Large intestine (tissue), 3 donors: Measurements from ENCODE around the gene C4A. TPM values are rescaled to one million over a fixed set of nuclear protein-coding genes. Genes with fewer than 3 reads are reported as not detected.
"Not testable (repeated sequence)": the region's sequence is repeated elsewhere in the genome, so short reads cannot be mapped to it uniquely, and the experiment has no call there.

ENCODE experiments used
- DNase-seq, 2 donors: peaks; one replicate each; pipeline versions ENCODE4 v3.0.0 to v3.0.0-alpha.2; 2013
- H3K27ac ChIP-seq: one replicate; pipeline ENCODE4 v1.5.1; 2013; ENCODE audit warnings: low read length
- H3K27me3 ChIP-seq: 2 replicates; pipeline ENCODE4 v1.6.1; 2013; ENCODE audit warnings: low read length; ENCODE audit not compliant: control insufficient read depth, insufficient read depth
- H3K36me3 ChIP-seq: 2 replicates; pipeline ENCODE4 v1.6.1; 2013; ENCODE audit warnings: low read length; ENCODE audit not compliant: control insufficient read depth, insufficient read depth
- H3K4me1 ChIP-seq: one replicate; pipeline ENCODE4 v1.6.1; 2013; ENCODE audit warnings: low read length; ENCODE audit not compliant: control insufficient read depth, insufficient read depth
- H3K4me3 ChIP-seq: one replicate; pipeline ENCODE4 v1.5.1; 2013; ENCODE audit warnings: low read length
- H3K9me3 ChIP-seq: one replicate; pipeline ENCODE4 v1.6.1; 2013; ENCODE audit warnings: mild to moderate bottlenecking, low read depth, low read length, moderate library complexity; ENCODE audit not compliant: control insufficient read depth
- WGBS: methylation state at CpG from one replicate; pipeline ENCODE4 v1.1.5; 2013; ENCODE audit warnings: low lambda C conversion rate; ENCODE audit not compliant: insufficient coverage; 5-methylcytosine and 5-hydroxymethylcytosine counted together
- polyA plus RNA-seq: library from polyadenylated mRNA; unstranded; fragments of 120-200 nt; gene quantifications from one replicate; pipeline ENCODE4 v1.2.1, GENCODE V29; 2013

C4A gene
- polyA plus RNA-seq, 1 donor = 92.9 TPM

DNA sequence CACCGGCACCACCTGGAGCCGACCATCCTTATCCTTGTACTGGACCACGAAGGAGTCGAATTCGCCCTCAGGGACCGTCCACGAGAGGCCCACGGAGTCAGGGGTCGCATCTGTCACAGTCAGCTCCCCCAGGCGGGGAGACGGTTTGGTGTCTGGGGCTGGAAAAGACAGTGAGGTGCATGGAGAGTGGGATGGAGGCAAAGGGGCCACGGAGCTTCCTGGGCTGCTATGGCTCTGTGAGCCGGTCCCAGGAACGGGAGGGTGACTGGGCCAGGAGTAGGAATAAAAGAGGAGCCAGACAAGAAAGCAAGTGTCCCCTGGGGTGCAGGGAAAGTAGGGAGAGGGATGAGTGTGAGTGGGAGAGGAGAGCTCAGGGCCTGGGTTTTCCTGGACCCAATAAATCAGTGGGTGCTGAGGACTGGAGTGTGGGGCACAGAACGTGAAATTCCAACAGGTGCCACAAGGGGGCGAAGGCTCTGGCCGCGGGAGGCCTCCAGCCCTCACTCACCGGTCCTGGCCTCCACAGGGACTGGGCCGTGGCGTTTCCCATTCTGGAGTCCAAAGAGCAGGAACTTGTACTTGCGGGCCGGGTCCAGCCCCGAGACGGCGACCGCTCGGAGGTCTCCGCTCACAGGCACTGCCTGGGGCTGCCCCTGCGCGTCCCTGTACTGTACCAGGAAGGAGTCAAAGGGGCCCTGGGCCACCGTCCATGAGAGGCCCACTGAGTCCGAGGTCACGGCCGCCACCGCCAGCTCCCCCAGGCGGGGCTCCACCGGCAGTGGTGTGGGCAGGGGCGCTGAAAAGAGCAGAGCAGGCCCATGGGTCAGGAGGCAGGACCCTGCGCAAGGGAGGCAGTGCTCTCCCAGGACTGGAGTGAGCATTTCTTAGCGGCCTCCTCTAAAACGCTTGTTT is 66.3 kb downstream of the C4A start:
- Histone ChIP-seq H3K4me1 (peaks cover 22% of the 10 kb centered on the region), H3K27ac (no peak overlapping the region), H3K27me3 (no peaks in the 10 kb centered on the region), H3K36me3 (no peaks in the 10 kb centered on the region), H3K9me3 (no peaks in the 10 kb centered on the region), H3K4me3 (no peak overlapping the region)
- WGBS = 70% methylated on average over 2 of the region's 42 CpGs
- DNase-seq = peak; percentile 60 to 70

- not testable (repeated sequence) for H3K27ac ChIP-seq, H3K9me3 ChIP-seq, H3K36me3 ChIP-seq, H3K27me3 ChIP-seq, H3K4me3 ChIP-seq, DNase-seq
- H3K4me1 ChIP-seq = peaks cover 22% of the 10 kb centered on the region
- WGBS = no CpG with 5 or more reads among the region's 21 CpGs
Measured at GRCh38 chr6:32049149-32049548, 67.3 kb downstream of the C4A start.

DNA sequence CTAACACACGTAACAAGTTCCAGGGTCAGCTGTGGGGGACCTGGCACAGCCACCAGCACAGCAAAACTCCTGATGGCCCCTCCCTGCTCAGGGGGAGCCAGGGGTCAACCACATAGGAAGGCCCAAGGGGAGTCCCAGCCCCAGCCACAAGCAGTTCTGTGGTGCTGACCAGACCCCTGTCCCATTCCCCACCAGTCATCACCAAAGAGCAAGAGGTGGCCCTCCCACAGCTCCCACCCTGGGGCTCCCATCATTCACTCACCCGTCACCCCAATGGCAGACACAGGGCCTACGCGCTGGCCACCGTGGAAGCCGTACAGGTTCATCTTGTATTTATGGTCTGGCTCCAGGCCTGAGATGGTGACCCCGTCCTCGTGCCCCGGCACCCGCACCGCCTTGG is 67.9 kb downstream of the C4A start:
- WGBS = no CpG with 5 or more reads among the region's 11 CpGs
- not testable (repeated sequence) for H3K9me3 ChIP-seq, H3K4me3 ChIP-seq, H3K27me3 ChIP-seq, H3K36me3 ChIP-seq, DNase-seq, H3K27ac ChIP-seq
- peaks cover 22% of the 10 kb centered on the region for H3K4me1 ChIP-seq

- DNase-seq = no peak
- H3K27me3 ChIP-seq = no peaks in the 10 kb centered on the region
- H3K4me3 ChIP-seq = no peak overlapping the region
- 60% methylated on average over 1 of the region's 5 CpGs for WGBS
- no peaks in the 10 kb centered on the region for H3K9me3 ChIP-seq
- peaks cover 22% of the 10 kb centered on the region for H3K4me1 ChIP-seq
- no peak overlapping the region for H3K27ac ChIP-seq
- H3K36me3 ChIP-seq = no peaks in the 10 kb centered on the region
Measured at GRCh38 chr6:32050562-32050961, 68.7 kb downstream of the C4A start.

Other genes starting within 250 kb of the C4A start
- 486 TPM for gene CLIC1, start 245.5 kb upstream of the C4A start, polyA plus RNA-seq
- 51.0 TPM for gene MSH5, start 242.1 kb upstream of the C4A start, polyA plus RNA-seq
- gene SAPCD1, start 219.4 kb upstream of the C4A start, polyA plus RNA-seq = 15.0 TPM
- gene VWA7, start 204.7 kb upstream of the C4A start, polyA plus RNA-seq = 10.1 TPM
- gene VARS1, start 186.3 kb upstream of the C4A start, polyA plus RNA-seq = 34.2 TPM
- 51.4 TPM for gene LSM2, start 175.1 kb upstream of the C4A start, polyA plus RNA-seq
- 2.8 TPM for gene HSPA1L, start 166.8 kb upstream of the C4A start, polyA plus RNA-seq
- 115 TPM for gene HSPA1A, start 166.5 kb upstream of the C4A start, polyA plus RNA-seq
- gene HSPA1B, start 154.3 kb upstream of the C4A start, polyA plus RNA-seq = 241 TPM
- 174 TPM for gene NEU1, start 119.2 kb upstream of the C4A start, polyA plus RNA-seq
- 157 TPM for gene SLC44A4, start 103.1 kb upstream of the C4A start, polyA plus RNA-seq
- 50.5 TPM for gene EHMT2, start 84.4 kb upstream of the C4A start, polyA plus RNA-seq
- gene ZBTB12, start 80.0 kb upstream of the C4A start, polyA plus RNA-seq = 11.8 TPM
- gene C2, start 54.3 kb upstream of the C4A start, polyA plus RNA-seq = 9.3 TPM
- gene CFB, start 36.0 kb upstream of the C4A start, polyA plus RNA-seq = 37.1 TPM
- gene NELFE, start 23.1 kb upstream of the C4A start, polyA plus RNA-seq = 77.7 TPM
- gene SKIC2, start 22.9 kb upstream of the C4A start, polyA plus RNA-seq = 52.6 TPM
- gene DXO, start 9.9 kb upstream of the C4A start, polyA plus RNA-seq = 20.0 TPM
- gene C4B, start 32.7 kb downstream of the C4A start, polyA plus RNA-seq = 91.2 TPM
- gene CYP21A2, start 56.4 kb downstream of the C4A start, polyA plus RNA-seq = 1.5 TPM
- gene TNXB, start 127.3 kb downstream of the C4A start, polyA plus RNA-seq = 17.5 TPM
- gene ATF6B, start 146.2 kb downstream of the C4A start, polyA plus RNA-seq = 84.4 TPM
- gene FKBPL, start 148.2 kb downstream of the C4A start, polyA plus RNA-seq = 5.1 TPM
- 5.3 TPM for gene PRRT1, start 169.9 kb downstream of the C4A start, polyA plus RNA-seq
- gene PPT2, start 172.1 kb downstream of the C4A start, polyA plus RNA-seq = 31.0 TPM
- gene EGFL8, start 182.5 kb downstream of the C4A start, polyA plus RNA-seq = 29.1 TPM
- 109 TPM for gene AGPAT1, start 194.0 kb downstream of the C4A start, polyA plus RNA-seq
- 85.7 TPM for gene RNF5, start 196.3 kb downstream of the C4A start, polyA plus RNA-seq
- gene AGER, start 202.2 kb downstream of the C4A start, polyA plus RNA-seq = 14.9 TPM
- 125 TPM for gene PBX2, start 208.1 kb downstream of the C4A start, polyA plus RNA-seq
- 14.3 TPM for gene GPSM3, start 210.6 kb downstream of the C4A start, polyA plus RNA-seq
- gene NOTCH4, start 242.0 kb downstream of the C4A start, polyA plus RNA-seq = 8.1 TPM